OCI-LY7 (cell line): Measurements from ENCODE around the gene LGALS9.
"Not testable (repeated sequence)": the region's sequence is repeated elsewhere in the genome, so short reads cannot be mapped to it uniquely, and the experiment has no call there.

ENCODE experiments used
- CTCF ChIP-seq: fragments of 200-600 bp; sonication (generic); conservative IDR thresholded peaks from 2 replicates; pipeline ENCODE4 v1.5.1; 2014; ENCODE audit warnings: mild to moderate bottlenecking, antibody characterized with exemption, low read length, moderate library complexity, mixed read lengths
- EZH2phosphoT487 ChIP-seq: fragments of 200-600 bp; sonication (generic); IDR thresholded peaks from 2 replicates; pipeline ENCODE4 v1.6.1; 2018; ENCODE audit warnings: low read depth, borderline replicate concordance, mild to moderate bottlenecking, mixed run types, antibody characterized with exemption, low read length, moderate library complexity, mixed read lengths

- not testable (repeated sequence) for TF ChIP-seq CTCF, EZH2phosphoT487
These were observed 24.6 kb downstream of the LGALS9 start for GRCh38 chr17:27655525-27656111.
